ENCODE results near the gene AGMAT. TPM values are rescaled to one million over a fixed set of nuclear protein-coding genes. Genes with fewer than 3 reads are reported as not detected.
"Not testable (repeated sequence)": the region's sequence is repeated elsewhere in the genome, so short reads cannot be mapped to it uniquely, and the experiment has no call there.

Gene AGMAT
- total and polyA plus RNA-seq, 3 donors from 2014 or later: 0.99 to 1.8 (median 1.5) TPM

DNA sequence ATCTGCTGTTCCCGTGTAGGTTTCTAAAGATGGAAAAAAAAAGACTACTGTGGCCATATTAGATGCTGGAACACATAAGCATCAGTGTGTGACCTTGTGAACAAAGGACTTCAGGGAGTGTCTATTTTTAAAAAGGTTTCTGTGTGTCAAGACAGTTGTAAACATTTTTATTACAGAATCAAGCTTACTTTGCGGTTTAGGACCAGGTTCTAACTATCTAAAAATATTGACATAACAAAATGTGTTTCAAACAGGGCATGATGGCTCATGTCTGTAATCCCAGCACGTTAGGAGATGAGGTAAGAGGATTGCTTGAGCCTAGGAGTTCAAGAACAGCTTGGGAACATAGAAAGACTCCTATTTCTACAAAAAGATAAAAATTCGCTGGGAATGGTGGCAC is 25.3 kb upstream of the AGMAT start:
- TF ChIP-seq, protein P1, sequence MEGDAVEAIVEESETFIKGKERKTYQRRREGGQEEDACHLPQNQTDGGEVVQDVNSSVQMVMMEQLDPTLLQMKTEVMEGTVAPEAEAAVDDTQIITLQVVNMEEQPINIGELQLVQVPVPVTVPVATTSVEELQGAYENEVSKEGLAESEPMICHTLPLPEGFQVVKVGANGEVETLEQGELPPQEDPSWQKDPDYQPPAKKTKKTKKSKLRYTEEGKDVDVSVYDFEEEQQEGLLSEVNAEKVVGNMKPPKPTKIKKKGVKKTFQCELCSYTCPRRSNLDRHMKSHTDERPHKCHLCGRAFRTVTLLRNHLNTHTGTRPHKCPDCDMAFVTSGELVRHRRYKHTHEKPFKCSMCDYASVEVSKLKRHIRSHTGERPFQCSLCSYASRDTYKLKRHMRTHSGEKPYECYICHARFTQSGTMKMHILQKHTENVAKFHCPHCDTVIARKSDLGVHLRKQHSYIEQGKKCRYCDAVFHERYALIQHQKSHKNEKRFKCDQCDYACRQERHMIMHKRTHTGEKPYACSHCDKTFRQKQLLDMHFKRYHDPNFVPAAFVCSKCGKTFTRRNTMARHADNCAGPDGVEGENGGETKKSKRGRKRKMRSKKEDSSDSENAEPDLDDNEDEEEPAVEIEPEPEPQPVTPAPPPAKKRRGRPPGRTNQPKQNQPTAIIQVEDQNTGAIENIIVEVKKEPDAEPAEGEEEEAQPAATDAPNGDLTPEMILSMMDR (IDR thresholded peaks at IDR 0.05): no peak
- no peak for TF ChIP-seq POLR2A (IDR thresholded peaks at IDR 0.05)
- WGBS, 2 donors: 62 to 64% methylated on average over 4 of the region's 4 CpGs
- Histone ChIP-seq H3K9me3 (no peaks in the 10 kb centered on the region), H3K27ac (no peak overlapping the region), H3K27me3 (no peaks in the 10 kb centered on the region), H3K36me3 (ENCODE audit: low read depth, missing control alignments) (no peaks in the 10 kb centered on the region), H3K4me3 (no peak overlapping the region), H3K4me1 (no peaks in the 10 kb centered on the region)
- intact Hi-C loops (cut with DNase I; ENCODE audit: low total_unique reads): no loop called here
- no peak for DNase-seq

DNA sequence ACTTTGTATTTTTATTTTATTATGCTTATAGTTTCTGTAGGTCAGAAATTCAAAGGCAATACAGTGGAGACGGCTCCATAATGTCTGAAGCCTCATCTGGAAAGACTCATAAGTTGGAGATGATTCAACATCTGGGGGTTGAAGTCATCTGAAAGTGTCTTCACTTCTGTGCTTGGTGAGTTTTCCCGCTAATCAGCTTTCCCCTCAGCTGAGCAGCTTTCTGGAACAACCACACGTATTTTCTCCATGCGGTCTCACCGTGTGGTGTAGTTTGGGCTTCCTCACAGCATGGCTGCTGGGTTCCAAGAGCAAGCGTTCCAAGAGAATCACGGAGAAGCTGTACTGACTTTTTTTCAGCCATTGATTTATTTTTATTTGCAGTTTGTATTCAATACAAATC is 24.8 kb upstream of the AGMAT start:
- H3K9me3 ChIP-seq: no peaks in the 10 kb centered on the region
- H3K4me3 ChIP-seq: no peak overlapping the region
- TF ChIP-seq, protein P1 (IDR thresholded peaks at IDR 0.05): no peak
- TF ChIP-seq POLR2A (IDR thresholded peaks at IDR 0.05): no peak
- H3K4me1 ChIP-seq: no peaks in the 10 kb centered on the region
- no peaks in the 10 kb centered on the region for H3K36me3 ChIP-seq (ENCODE audit: low read depth, missing control alignments)
- H3K27me3 ChIP-seq: no peaks in the 10 kb centered on the region
- intact Hi-C loops (cut with DNase I; ENCODE audit: low total_unique reads): no loop called here
- no peak overlapping the region for H3K27ac ChIP-seq
- 88 to 90% methylated on average over 7 of the region's 7 CpGs for WGBS, 2 donors
- no peak for DNase-seq

DNA sequence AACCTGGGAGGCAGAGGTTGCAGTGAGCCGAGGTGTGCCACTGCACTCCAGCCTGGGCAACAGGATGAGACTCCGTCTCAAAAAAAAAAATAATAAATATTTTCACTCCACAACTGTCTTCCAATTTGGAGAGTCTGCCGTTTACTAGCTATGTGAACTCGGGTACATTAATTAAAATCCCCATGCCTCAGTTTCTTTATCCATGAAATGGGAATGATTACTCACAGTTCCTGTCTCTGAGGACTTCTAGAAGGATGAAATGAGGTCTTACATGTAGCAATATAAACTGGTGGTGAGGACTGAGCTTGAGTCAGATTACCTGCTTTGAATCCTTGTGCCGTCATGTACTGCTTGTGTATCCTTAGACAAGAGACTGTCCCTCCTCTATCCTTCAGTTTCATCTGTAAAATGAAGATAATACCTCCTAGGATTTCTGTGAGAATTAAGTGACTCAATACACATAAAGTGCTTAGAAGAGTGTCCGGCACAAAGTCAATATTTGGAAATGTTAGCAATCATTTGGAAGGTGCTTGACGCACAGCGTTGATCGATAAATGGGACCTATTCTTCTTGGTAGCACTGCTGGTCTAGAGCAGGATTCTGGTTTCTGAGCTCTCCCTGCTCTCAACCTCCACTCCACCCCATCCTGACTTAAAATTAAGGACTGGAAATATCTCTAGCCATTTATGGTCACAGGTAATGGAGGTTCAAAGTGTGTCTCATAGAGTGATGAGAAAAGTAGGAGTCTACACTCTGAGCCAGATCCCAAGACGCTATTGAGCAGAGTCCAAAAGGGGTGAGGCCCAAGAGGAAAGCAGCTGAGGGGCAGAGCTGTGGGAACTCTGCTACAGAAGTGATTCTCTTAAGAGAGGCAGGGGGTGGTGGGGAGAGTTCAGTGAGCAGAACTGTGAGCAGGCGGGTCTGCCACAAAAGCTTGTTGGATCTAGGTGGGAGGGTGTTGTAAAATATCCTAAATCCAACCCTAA is 20.8 kb upstream of the AGMAT start:
- Histone ChIP-seq H3K27me3 (no peaks in the 10 kb centered on the region), H3K4me3 (no peak overlapping the region), H3K36me3 (ENCODE audit: low read depth, missing control alignments) (no peaks in the 10 kb centered on the region), H3K4me1 (no peaks in the 10 kb centered on the region), H3K9me3 (no peaks in the 10 kb centered on the region), H3K27ac (no peak overlapping the region)
- DNase-seq: no peak
- 80 to 87% methylated on average over 11 of the region's 11 CpGs for WGBS, 2 donors
- TF ChIP-seq, protein P1 (IDR thresholded peaks at IDR 0.05): no peak
- no peak for TF ChIP-seq POLR2A (IDR thresholded peaks at IDR 0.05)
- intact Hi-C loops (cut with DNase I; ENCODE audit: low total_unique reads): no loop called here

DNA sequence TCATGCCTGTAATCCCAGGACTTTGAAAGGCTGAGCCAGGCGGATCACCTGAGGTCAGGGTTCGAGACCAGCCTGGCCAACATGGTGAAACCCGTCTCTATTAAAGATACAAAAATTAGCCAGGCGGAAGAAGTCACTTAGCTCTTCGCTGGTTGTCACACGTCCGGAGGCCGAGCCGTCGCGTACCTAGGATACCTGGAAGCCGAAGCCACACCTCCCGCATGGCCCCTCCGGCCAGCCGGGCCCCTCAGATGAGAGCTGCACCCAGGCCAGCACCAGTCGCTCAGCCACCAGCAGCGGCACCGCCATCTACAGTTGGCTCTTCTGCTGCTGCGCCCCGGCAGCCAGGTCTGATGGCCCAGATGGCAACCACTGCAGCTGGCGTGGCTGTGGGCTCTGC is 19.5 kb upstream of the AGMAT start:
- DNase-seq; H3K27me3 ChIP-seq; H3K36me3 ChIP-seq (ENCODE audit: low read depth, missing control alignments); H3K9me3 ChIP-seq; intact Hi-C loops (cut with DNase I; ENCODE audit: low total_unique reads); H3K4me1 ChIP-seq: not testable (repeated sequence)
- Histone ChIP-seq H3K4me3 (peak overlapping the region in 1 of 2 donors; percentile 77), H3K27ac (peak overlapping the region in 1 of 2 donors; percentile 79)
- WGBS, 2 donors: 72 to 85% methylated on average over 10 to 21 of the region's 21 CpGs

DNA sequence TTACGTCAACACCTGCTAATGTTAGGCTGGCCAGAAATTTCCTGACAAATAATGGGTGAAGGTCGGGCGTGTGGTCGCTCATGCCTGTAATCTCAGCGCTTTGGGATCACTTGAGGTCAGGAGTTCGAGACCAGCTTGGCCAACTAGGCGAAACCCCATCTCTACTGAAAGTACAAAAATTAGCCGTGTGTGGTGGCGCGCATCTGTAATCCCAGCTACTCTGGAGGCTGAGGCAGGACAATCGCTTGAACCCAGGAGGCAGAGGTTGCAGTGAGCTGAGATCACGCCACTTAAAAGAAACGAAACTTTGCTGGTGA is 19.1 kb upstream of the AGMAT start:
- H3K36me3 ChIP-seq (ENCODE audit: low read depth, missing control alignments); intact Hi-C loops (cut with DNase I; ENCODE audit: low total_unique reads); H3K27me3 ChIP-seq; DNase-seq; H3K4me1 ChIP-seq; H3K9me3 ChIP-seq: not testable (repeated sequence)
- H3K27ac ChIP-seq: peak overlapping the region; percentile 72 to 79
- H3K4me3 ChIP-seq: peak overlapping the region; percentile 68 to 77
- WGBS, 2 donors: 45 to 46% methylated on average over 13 of the region's 13 CpGs

Data from testis (tissue), 3 donors.